ENCODE data around the gene FHIT.

DNA sequence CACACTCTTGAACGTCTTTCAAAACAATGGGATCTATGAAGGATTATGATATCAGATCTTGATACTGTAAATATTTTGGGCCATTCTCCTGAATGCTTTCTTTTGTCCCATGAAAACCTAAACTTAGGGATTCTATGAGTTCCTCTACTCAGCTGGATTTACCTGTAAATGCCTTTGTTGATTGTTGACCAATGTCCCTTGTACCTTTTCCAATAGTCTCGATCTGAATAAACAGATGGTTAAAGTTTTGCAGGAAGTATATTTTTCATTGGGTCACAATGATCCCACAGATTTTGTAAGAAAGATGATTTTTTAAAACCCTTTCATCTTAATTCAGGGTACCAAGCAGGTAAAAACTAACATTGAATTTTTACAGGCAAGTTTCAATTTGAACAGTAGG is 634.1 kb downstream of the FHIT start:
- TF ChIP-seq, protein P1, sequence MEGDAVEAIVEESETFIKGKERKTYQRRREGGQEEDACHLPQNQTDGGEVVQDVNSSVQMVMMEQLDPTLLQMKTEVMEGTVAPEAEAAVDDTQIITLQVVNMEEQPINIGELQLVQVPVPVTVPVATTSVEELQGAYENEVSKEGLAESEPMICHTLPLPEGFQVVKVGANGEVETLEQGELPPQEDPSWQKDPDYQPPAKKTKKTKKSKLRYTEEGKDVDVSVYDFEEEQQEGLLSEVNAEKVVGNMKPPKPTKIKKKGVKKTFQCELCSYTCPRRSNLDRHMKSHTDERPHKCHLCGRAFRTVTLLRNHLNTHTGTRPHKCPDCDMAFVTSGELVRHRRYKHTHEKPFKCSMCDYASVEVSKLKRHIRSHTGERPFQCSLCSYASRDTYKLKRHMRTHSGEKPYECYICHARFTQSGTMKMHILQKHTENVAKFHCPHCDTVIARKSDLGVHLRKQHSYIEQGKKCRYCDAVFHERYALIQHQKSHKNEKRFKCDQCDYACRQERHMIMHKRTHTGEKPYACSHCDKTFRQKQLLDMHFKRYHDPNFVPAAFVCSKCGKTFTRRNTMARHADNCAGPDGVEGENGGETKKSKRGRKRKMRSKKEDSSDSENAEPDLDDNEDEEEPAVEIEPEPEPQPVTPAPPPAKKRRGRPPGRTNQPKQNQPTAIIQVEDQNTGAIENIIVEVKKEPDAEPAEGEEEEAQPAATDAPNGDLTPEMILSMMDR (IDR thresholded peaks at IDR 0.05): no peak
- TF ChIP-seq POLR2A (IDR thresholded peaks at IDR 0.05; ENCODE audit: low read depth) (no peak), POLR2AphosphoS5 (IDR thresholded peaks at IDR 0.05) (no peak)

Measured in esophagus muscularis mucosa (tissue), 3 donors.